K562 (cell line): Measurements from ENCODE around the gene MCM7. TPM values are rescaled to one million over a fixed set of nuclear protein-coding genes. Genes with fewer than 3 reads are reported as not detected.
A peak's percentile ranks its signal among the peaks of the same experiment; 100 is the strongest.

Experiments
- ATF2 ChIP-seq: sonication (generic); formaldehyde crosslinking; IDR thresholded peaks from 2 replicates; pipeline ENCODE4 v1.8.1; 2022; ENCODE audit warnings: missing genetic modification reagents
- GTF3C2 ChIP-seq: IDR thresholded peaks from 3 replicates; pipeline ENCODE4 v1.6.1; 2011; ENCODE audit warnings: borderline replicate concordance, mild to moderate bottlenecking, moderate library complexity; ENCODE audit not compliant: insufficient read length; ENCODE audit errors: extremely low read depth
- MGA ChIP-seq: fragments of 450-650 bp; IDR thresholded peaks from 2 replicates; pipeline ENCODE4 v1.6.1; 2016; ENCODE audit warnings: mild to moderate bottlenecking, moderate library complexity
- MTA2 ChIP-seq: fragments of 450-650 bp; IDR thresholded peaks from 2 replicates; pipeline ENCODE4 v1.6.1; 2016; ENCODE audit warnings: low read depth
- PHF20 ChIP-seq: fragments of 450-650 bp; IDR thresholded peaks from 2 replicates; pipeline ENCODE4 v1.6.1; 2018; ENCODE audit not compliant: partially characterized antibody
- SAFB ChIP-seq: fragments of 200-400 bp; formaldehyde crosslinking; IDR thresholded peaks from 2 replicates; pipeline ENCODE4 v1.6.1; 2017; ENCODE audit warnings: low read depth, low read length, borderline replicate concordance
- TCF3 ChIP-seq: sonication (generic); formaldehyde crosslinking; IDR thresholded peaks from 2 replicates; pipeline ENCODE4 v1.4.0; 2020; ENCODE audit warnings: mild to moderate bottlenecking, missing genetic modification reagents
- ZNF830 ChIP-seq: fragments of 250-450 bp; sonication (Bioruptor Pico); IDR thresholded peaks from 2 replicates; pipeline ENCODE4 v1.5.0; 2021; ENCODE audit warnings: mild to moderate bottlenecking
- polyA plus RNA-seq, 8 experiments: library from polyadenylated mRNA; depleted of rRNA in 4 of 8; stranded (reverse) in 5 of 8; unstranded in 3 of 8; fragments of >200 nt; fragmentation: Nextera tagmentation in 2 of 8; fragmentation: Illumina TruSeq in 1 of 8; extraction: Ambion mirVana in 2 of 8; extraction: Trizol in 1 of 8; gene quantifications; 2 replicates each; pipeline versions ENCODE4 v1.2.1 to v1.2.3, GENCODE V29; 2011 to 2014; ENCODE audit warnings: inconsistent platforms in 1 of 8, missing spikeins in 1 of 8
- total RNA-seq, 7 experiments: library from RNA; depleted of rRNA in 6 of 7; stranded (reverse); fragments of >200 nt in 6 of 7; fragmentation: Illumina TruSeq in 2 of 7; extraction: Trizol in 2 of 7; gene quantifications; 2 replicates each; pipeline versions ENCODE4 v1.2.1 to v1.2.3, GENCODE V29; 2011 to 2021; ENCODE audit warnings: low replicate concordance in 1 of 7

Gene MCM7
- total and polyA plus RNA-seq, 9 of the 15 experiments (the other 6 are each of a cell fraction or from before 2014, with no cell fraction given): 329 to 856 (median 437) TPM

- TF ChIP-seq MGA: no peak; the same call in 1 of the 2 replicates
- TF ChIP-seq SAFB: no peak
- no peak for TF ChIP-seq TCF3 (CRISPR knock-in tag)
- no peak for TF ChIP-seq ATF2 (CRISPR knock-in tag)
- peak; percentile 35 for TF ChIP-seq GTF3C2
- TF ChIP-seq MTA2: no peak
- TF ChIP-seq ZNF830 (CRISPR knock-in tag): peak; percentile 57; the same call in 1 of the 2 replicates
- peak; percentile 47 for TF ChIP-seq PHF20
Measured at GRCh38 chr7:100148225-100148558, 47.0 kb upstream of the MCM7 start (continued).
